ES-I3 (cell line): ENCODE data around the gene PITPNC1.
"Not testable (repeated sequence)": the region's sequence is repeated elsewhere in the genome, so short reads cannot be mapped to it uniquely, and the experiment has no call there.

ENCODE experiments used
- H3K36me3 ChIP-seq: 2 replicates; pipeline ENCODE4 v1.6.1; 2013; ENCODE audit warnings: mild to moderate bottlenecking, low read length, control low read depth, moderate library complexity; ENCODE audit not compliant: insufficient read depth
- H3K4me1 ChIP-seq: 2 replicates; pipeline ENCODE4 v1.6.1; 2013; ENCODE audit warnings: mild to moderate bottlenecking, control low read depth, low read length; ENCODE audit not compliant: insufficient read depth
- H3K9ac ChIP-seq: 2 replicates; pipeline ENCODE4 v1.6.1; 2013; ENCODE audit warnings: low read depth, mild to moderate bottlenecking, low read length, moderate library complexity
- H3K9me3 ChIP-seq: 2 replicates; pipeline ENCODE4 v1.6.1; 2013; ENCODE audit warnings: mild to moderate bottlenecking, low read length, moderate library complexity; ENCODE audit not compliant: control insufficient read depth, insufficient read depth

PITPNC1 gene

DNA sequence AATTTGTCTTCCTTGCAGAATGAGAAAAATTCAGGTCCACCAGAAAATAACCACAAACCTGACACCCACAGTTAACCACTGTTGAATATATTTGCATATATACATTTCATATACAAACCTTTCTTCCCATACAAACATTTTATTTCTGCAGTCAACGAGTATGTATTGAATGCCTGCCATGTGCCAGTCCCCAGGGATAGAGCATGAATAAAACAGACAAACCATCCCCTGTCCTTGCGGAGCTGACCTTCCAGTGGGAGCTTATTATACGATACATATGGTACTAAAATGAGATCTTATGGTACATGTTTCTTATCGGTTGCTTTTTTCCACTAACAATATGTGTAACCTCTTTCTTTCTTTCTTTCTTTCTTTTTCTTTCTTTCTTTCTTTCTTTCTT is 116.7 kb downstream of the PITPNC1 start:
- Histone ChIP-seq H3K9ac (no peak overlapping the region), H3K4me1 (peaks cover 34% of the 10 kb centered on the region), H3K36me3 (no peaks in the 10 kb centered on the region), H3K9me3 (no peaks in the 10 kb centered on the region)

GRCh38 chr17:67495534-67495933 is 118.5 kb downstream of the PITPNC1 start:
- H3K9me3 ChIP-seq, H3K36me3 ChIP-seq: not testable (repeated sequence)

GRCh38 chr17:67496286-67496685 is 119.2 kb downstream of the PITPNC1 start:
- H3K36me3 ChIP-seq, result no peaks in the 10 kb centered on the region

More at GRCh38 chr17:67495534-67495933, 118.5 kb downstream of the PITPNC1 start:
- H3K9ac ChIP-seq, result not testable (repeated sequence)
- peaks cover 27% of the 10 kb centered on the region for H3K4me1 ChIP-seq

DNA sequence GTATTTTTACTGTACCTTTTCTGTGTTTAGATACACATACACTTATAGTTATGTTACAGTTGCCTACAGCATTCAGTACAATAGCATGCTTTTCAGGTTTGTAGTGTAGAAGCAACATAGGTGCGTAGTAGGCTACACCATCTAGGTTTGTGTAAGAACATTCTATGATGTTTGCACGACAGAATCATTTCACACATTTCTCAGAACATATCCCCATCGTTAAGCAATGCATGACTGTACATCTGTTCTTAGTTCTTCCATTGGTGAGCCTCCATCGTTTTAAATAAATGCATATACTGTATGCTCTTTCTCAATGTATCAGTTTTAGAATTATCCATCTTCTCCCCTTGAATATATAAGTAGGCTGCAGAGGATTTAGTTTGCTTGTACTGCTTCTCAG is 122.6 kb downstream of the PITPNC1 start:
- Histone ChIP-seq H3K9me3 (no peaks in the 10 kb centered on the region), H3K36me3 (no peaks in the 10 kb centered on the region), H3K9ac (no peak overlapping the region), H3K4me1 (peaks cover 24% of the 10 kb centered on the region)

More at GRCh38 chr17:67496286-67496685, 119.2 kb downstream of the PITPNC1 start:
- Histone ChIP-seq H3K9ac (no peak overlapping the region), H3K9me3 (no peaks in the 10 kb centered on the region), H3K4me1 (peaks cover 20% of the 10 kb centered on the region)

- Histone ChIP-seq H3K36me3 (no peaks in the 10 kb centered on the region), H3K9ac (no peak overlapping the region), H3K9me3 (no peaks in the 10 kb centered on the region), H3K4me1 (peaks cover 24% of the 10 kb centered on the region)
These were observed 123.2 kb downstream of the PITPNC1 start for GRCh38 chr17:67500261-67500660.

DNA sequence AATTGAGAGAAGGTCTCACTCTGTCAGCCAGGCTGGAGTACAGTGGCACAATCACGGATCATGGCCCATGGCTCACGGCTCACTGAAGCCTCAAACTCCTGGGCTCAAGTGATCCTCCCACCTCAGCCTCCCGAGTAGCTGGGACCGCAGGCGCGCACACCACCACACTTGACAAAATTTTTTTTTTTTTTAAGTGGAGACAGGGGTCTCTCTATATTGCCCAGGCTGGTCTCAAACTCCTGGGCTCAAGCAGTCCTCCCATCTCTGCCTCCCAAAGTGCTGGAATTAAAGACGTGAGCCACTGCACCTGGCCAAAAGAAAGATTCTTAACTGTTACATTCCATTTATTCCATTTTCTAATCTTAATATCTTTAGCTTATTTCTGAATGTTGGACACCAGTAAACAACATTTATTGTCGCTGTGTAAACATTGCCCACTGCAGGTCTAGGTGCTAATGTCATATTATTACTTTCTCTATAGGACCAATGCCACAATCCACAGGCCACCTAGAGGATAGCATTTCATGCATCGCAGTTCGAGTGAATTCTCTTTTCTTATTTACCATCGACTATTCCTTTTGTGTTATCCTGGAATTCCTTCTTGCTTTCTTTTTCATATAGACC is 123.7 kb downstream of the PITPNC1 start:
- no peak overlapping the region for H3K9ac ChIP-seq
- H3K9me3 ChIP-seq, result no peaks in the 10 kb centered on the region
- peaks cover 24% of the 10 kb centered on the region for H3K4me1 ChIP-seq
- no peaks in the 10 kb centered on the region for H3K36me3 ChIP-seq

- H3K36me3 ChIP-seq, result no peaks in the 10 kb centered on the region
- no peaks in the 10 kb centered on the region for H3K9me3 ChIP-seq
- peaks cover 27% of the 10 kb centered on the region for H3K4me1 ChIP-seq
- H3K9ac ChIP-seq, result no peak overlapping the region
These were observed 125.1 kb downstream of the PITPNC1 start for GRCh38 chr17:67502151-67502550.

DNA sequence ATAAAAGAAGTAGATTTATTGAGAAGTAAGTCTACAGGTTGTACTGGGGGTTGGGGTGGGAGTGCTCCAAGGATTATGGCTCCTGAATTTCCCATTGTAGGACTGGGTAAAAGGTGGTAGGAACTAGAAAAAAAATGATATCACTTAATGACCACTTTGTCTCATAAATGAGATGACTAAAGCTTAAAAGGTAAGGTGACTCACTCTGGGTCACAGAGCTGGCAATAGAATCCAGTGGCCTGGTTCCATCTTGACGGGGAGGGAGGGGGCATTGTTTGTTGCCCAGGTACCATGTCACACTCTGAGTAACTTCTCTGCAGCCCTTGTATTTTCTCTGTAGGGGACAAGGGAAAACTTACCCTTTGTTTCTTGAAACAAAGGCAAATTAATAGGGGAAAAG is 126.1 kb downstream of the PITPNC1 start:
- peaks cover 27% of the 10 kb centered on the region for H3K4me1 ChIP-seq
- no peaks in the 10 kb centered on the region for H3K36me3 ChIP-seq
- no peaks in the 10 kb centered on the region for H3K9me3 ChIP-seq
- no peak overlapping the region for H3K9ac ChIP-seq

- H3K4me1 ChIP-seq, result peaks cover 27% of the 10 kb centered on the region
- no peak overlapping the region for H3K9ac ChIP-seq
- no peaks in the 10 kb centered on the region for H3K9me3 ChIP-seq
- H3K36me3 ChIP-seq, result no peaks in the 10 kb centered on the region
These were observed 126.7 kb downstream of the PITPNC1 start for GRCh38 chr17:67503739-67504138.

GRCh38 chr17:67504182-67504581 is 127.1 kb downstream of the PITPNC1 start:
- Histone ChIP-seq H3K9ac (no peak overlapping the region), H3K36me3 (no peaks in the 10 kb centered on the region), H3K4me1 (peaks cover 27% of the 10 kb centered on the region), H3K9me3 (no peaks in the 10 kb centered on the region)

DNA sequence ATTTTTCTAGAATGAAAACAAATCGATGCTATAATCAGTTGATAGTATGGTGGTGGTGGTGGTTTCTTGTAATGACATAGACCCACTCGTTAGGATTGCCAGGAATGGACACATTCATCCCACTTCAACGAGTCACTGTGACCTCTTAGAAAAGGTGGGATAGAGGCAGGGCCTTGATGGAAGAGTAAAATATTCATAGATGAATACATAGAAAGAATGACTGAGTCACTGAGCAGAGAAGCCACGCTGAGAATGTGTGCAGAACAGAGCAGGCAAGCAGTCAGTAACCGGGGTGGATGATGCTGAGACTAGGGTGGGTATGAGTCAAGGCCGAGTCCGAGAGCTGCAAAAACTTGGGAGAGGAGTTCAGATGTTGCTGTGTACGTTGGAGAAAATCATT is 129.9 kb downstream of the PITPNC1 start:
- no peaks in the 10 kb centered on the region for H3K9me3 ChIP-seq
- H3K4me1 ChIP-seq, result peaks cover 33% of the 10 kb centered on the region
- no peaks in the 10 kb centered on the region for H3K36me3 ChIP-seq
- no peak overlapping the region for H3K9ac ChIP-seq

DNA sequence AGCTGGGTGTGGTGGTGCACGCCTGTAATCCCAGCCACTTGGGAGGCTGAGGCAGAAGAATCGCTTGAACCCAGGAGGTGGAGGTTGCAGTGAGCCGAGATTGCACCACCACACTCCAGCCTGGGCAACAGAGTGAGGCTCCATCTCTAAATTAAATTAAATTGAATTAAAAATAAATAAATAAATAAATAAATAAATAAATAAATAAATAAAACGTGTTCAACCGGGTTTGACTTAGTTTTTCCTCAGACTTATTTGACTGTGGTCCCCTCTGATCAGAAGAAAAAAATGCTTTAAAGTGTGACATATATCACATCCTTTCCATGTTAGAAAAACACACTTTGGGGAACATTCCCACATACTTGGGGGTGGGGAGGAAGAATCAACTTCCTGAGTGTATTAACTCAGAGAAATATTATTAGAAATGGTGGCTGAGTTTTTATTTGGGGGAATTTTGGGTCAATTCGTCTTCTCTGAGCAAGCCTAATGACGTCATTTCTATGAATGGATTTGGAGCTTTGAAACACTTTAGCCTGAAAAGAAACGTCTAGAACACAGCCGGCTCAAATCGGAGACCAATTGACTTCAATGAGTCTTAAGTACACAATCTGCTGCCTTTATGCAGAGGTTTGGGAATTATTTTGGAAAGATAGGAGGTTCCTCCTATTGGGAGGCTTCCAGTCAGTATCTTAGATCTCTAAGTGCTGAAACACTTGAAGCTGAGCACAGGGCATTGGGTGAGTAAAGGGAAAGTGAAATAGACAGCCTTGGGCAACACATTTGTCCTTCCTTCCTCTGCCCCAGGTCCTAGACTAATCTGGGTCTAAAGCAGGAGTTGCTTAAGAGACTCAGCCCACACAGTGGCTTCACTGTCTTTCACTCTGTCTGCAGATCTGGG is 132.6 kb downstream of the PITPNC1 start:
- Histone ChIP-seq H3K9ac (no peak overlapping the region), H3K36me3 (no peaks in the 10 kb centered on the region), H3K4me1 (peaks cover 12% of the 10 kb centered on the region), H3K9me3 (no peaks in the 10 kb centered on the region)

DNA sequence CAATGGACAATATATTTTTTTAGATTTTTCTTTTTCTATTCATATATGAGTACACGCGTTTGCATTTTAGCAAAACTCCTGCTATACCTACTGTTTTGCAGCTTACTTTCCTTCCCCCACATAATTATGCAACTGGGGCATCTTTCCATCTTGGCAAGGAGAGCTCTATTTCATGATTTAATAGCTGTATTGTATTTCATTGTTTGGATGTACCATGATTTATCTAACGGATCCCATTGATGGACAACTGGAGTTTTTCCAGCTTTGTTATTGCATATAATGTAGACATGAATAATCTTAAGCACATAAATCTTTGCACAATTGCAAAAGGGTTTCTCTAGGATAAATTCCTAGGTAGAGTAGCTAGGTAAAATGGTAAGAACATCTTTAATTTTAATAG is 133.9 kb downstream of the PITPNC1 start:
- Histone ChIP-seq H3K9ac (no peak overlapping the region), H3K36me3 (no peaks in the 10 kb centered on the region), H3K4me1 (peaks cover 22% of the 10 kb centered on the region), H3K9me3 (no peaks in the 10 kb centered on the region)

DNA sequence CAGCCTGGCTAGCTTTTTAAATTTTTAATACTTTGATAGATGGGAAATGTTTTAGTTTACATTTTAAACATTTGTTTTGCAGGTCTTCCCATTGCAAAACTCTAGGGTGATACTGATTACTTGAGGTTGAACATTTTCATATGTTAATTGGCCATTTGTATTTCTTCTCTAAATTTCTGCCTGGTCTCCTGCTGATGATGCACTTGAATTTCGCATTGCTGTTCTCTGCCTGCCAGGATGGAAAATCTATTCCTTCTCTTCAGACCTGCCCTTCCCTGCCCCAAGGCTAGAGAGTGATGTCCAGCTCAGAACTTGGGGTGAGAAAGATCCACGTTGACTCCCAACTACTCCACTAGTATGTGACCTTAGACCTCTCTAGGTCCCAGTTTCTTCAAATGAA is 134.7 kb downstream of the PITPNC1 start:
- Histone ChIP-seq H3K9ac (no peak overlapping the region), H3K36me3 (no peaks in the 10 kb centered on the region), H3K9me3 (no peaks in the 10 kb centered on the region), H3K4me1 (peaks cover 23% of the 10 kb centered on the region)

GRCh38 chr17:67514998-67515397 is 137.9 kb downstream of the PITPNC1 start:
- Histone ChIP-seq H3K36me3 (no peaks in the 10 kb centered on the region), H3K4me1 (peaks cover 25% of the 10 kb centered on the region), H3K9me3 (no peaks in the 10 kb centered on the region), H3K9ac (no peak overlapping the region)
